IPS-NIHi7 (cell line): Measurements from ENCODE around the gene FDPS.
A peak's percentile ranks its signal among the peaks of the same experiment; 100 is the strongest.
"Not testable (repeated sequence)": the region's sequence is repeated elsewhere in the genome, so short reads cannot be mapped to it uniquely, and the experiment has no call there.

Experiments
- DNase-seq: peaks from one replicate; pipeline ENCODE4 v3.0.0; 2012; ENCODE audit warnings: mixed read lengths; ENCODE audit errors: extremely low spot score

The FDPS gene

DNA sequence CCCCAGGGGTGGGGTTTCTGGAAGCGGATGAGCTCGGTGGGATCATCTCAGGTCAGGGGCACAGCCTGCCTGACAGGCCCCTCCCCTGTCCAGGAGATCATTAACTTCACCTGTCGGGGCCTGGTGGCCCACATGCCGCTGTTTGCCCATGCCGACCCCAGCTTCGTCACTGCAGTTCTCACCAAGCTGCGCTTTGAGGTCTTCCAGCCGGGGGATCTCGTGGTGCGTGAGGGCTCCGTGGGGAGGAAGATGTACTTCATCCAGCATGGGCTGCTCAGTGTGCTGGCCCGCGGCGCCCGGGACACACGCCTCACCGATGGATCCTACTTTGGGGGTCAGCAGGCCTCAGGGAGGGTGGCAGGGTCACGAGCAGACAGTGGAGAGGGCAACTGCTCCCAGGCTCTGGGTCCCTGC, 23.0 kb upstream of the FDPS start:
- no peak for DNase-seq

DNA sequence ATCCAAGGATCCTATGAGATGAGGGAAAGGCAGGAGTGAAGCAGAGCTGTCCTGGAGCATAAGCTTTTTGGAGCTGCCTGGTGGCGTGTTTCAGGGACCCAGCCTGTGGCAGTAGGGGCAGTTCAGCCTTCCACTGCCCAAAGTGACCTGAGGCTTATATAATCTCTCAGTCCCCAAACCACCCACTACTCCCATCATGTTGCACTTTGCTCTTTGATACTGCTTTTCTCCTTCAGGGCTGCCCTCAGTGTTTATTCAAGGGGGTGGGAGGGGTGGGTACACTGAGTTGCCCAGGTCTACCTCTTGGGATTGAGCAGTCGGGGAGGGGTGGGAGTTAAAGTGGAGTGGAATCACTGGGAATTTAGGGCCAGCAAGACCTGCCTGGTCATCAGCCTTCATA, 22.1 kb upstream of the FDPS start:
- no peak for DNase-seq

DNA sequence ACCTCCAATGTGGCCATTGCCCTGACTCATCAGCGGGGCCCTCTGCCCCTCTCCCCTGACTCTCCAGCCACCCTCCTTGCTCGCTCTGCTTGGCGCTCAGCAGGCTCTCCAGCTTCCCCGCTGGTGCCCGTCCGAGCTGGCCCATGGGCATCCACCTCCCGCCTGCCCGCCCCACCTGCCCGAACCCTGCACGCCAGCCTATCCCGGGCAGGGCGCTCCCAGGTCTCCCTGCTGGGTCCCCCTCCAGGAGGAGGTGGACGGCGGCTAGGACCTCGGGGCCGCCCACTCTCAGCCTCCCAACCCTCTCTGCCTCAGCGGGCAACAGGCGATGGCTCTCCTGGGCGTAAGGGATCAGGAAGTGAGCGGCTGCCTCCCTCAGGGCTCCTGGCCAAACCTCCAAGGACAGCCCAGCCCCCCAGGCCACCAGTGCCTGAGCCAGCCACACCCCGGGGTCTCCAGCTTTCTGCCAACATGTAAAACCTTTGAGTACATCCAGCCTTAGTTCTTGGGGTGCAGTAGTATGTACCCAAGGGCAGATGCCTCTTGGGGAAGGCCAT, 20.6 kb upstream of the FDPS start:
- no peak for DNase-seq

DNA sequence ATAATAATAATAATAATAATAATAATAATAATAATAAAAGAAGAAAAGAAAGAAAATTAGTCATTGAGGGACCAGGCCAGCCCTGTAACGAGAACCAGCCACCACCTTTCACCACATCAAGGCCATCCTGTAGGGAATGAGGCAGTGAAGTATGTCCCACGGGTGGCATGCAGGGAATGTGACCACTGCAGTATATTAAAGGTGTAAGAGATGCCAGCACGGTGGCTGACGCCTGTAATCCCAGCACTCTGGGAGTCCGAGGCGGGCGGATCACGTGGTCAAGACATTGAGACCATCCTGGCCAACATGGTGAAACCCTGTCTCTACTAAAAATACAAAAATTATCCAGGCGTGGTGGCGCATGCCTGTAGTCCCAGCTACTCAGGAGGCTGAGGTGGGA, 17.7 kb upstream of the FDPS start:
- not testable (repeated sequence) for DNase-seq

DNA sequence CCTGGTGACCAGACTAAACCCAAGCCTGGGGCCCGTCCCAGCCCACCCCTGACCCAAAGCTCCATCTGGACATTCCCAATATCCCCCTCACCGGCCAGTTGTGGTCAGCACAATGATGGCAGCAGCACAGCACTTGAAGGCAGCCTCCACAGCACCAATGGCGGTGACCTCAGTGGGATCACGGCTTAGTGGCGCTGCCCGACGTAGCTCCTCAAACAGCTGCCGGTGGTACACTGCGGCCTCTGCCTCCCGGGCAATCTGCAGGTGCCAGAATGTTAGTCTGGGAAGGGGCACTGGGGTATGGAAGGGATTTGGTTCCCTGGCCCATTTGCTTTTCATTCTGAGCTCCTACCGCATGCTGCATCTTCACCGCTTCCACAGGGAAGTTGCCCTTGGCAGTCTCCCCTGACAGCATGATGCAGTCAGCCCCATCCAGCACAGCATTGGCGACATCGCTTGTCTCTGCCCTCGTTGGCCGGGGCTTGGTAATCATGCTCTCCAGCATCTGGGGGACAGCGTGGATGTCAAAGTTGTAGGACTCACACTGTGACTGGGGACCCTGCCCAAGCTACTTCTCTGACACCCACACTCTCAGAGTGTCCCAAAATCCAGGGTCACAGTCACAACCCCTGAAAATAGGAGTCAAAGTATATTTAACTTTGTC, 15.4 kb upstream of the FDPS start:
- DNase-seq: no peak

DNA sequence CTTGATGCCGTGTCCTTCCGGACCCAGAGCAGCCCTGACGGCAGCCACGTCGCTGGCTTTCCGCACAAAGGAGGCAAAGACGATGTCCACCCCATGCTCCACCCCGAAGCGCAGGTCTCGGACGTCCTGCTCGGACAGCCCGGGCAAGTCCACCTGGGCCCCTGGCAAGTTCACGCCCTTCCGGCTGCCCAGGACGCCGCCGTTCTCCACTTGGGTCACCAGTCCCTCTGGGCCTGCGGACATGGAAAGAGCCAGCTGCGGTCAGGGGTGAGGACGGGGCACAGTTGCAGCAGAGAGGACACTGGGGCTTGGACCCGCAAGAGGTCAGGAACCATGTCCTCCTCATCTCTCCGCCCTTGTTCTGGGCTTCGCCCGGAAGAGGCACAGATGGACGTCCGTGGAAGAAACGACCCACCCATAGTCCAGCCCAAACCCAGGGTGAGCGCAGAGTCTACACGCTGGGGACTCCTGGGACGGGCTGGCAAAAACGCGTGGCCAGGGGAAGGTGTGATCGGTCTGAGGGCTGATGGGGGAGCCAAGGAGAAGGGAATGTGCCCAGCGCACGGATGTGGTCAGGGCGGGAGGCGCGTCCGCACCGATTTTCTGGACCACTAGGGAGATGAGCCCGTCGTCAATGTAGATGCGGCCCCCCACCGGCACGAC, 14.0 kb upstream of the FDPS start:
- DNase-seq: no peak

DNA sequence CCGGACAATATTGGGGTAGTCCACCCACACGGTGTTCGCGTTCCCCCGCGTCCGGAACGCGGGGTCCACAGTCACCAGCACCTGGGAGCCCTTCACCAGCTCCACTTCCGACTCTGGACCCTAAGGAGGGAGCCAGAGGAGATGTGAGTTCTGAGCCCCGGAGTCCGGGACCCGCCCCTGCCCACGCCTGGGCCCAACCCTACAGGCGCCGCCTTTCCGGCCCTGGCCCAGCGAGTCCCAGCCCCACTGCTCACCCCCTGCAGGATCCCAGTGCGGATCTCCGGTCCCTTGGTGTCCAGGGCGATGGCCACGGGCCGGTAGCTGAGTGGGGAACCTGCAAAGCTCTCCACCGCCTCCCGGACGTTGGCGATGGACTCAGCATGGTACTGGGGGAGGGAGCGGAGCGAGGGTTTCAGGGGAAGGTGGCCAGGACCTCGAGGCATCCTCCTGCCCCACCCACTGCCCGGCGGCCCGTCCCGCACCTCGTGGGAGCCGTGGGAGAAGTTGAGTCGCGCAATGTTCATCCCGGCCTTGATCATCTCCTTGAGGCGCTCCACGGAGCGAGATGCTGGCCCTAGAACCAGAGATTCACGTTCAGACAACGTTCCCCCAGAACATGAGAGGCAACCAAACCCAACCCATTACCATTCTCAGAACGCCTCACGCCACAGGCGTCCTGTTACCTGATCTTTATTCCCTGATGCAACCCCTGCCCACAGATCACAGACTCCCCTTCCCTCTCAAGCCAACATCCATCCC, 13.3 kb upstream of the FDPS start:
- DNase-seq: peak; percentile 47

DNA sequence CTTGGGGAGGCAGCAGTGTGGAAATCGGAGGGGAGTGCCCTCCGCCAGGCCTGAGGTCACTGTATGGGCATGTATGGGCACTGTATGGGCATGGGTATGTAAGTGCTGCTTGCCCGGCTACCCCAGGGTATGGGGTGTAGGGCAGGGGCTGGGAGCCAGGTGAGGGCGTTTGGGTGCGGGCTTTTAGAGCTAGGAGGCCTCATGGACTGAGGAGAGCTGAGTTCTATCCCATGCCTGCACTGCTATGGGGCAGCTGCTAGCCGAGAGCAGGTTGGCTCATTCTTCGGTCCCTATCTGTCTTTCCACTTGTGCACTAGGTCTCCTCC, 12.8 kb upstream of the FDPS start:
- no peak for DNase-seq

DNA sequence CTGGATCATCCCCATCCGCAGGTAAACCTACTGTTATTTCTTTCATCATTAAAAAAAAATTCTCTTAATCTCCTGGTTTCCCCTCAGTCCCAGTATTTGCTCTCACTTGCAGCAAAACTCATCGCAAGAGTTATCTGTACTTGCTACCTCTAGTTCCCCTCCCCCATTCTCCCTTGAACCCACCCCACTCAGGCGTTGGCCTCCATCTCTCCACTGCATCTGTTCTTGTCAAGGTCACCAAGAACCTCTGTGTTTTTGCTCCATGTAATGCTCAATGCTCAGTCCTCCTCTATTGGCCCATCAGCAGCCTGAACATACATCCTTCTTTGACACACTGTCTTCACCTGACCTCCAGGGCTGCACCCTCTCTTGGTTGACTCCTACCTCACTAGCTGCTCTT, 12.0 kb upstream of the FDPS start:
- DNase-seq: no peak

DNA sequence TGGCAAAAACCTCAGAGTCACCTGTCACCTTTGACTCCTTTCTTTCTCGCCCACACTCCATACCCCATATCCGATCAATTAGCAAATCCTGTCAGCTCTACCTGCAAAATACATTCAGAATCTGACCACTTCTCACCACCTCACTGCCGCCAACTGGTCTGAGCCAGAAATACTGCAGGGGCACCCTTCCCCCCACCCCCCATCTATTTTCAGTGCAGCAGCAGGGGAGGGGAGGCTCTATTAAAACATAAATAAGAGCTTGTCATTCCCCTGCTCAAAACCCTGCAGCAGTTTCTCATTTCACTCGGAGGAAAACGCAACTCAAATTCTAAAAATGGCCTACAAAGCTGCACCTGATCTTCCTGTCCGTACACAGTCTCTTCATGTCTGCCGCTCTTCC, 11.3 kb upstream of the FDPS start:
- no peak for DNase-seq

DNA sequence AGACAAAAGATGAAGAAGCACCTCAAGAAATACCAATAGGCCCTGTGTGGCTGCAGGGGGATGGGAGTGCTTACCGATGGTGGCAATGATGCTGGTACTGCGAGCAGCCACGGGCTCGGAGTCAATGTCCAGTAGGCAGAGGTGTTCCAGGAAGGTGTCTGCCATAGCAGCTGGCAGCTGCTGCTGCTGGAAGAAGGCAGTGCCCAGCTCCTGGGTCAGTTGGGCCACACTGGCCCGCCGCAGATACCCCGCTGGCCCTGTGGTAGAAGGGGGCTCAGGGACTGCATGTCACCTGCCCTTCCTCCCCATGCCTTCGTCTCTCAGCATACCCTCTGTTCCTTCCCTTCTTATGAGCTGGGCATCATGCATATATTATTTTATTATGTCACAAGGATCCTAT, 8.6 kb upstream of the FDPS start:
- DNase-seq: no peak

DNA sequence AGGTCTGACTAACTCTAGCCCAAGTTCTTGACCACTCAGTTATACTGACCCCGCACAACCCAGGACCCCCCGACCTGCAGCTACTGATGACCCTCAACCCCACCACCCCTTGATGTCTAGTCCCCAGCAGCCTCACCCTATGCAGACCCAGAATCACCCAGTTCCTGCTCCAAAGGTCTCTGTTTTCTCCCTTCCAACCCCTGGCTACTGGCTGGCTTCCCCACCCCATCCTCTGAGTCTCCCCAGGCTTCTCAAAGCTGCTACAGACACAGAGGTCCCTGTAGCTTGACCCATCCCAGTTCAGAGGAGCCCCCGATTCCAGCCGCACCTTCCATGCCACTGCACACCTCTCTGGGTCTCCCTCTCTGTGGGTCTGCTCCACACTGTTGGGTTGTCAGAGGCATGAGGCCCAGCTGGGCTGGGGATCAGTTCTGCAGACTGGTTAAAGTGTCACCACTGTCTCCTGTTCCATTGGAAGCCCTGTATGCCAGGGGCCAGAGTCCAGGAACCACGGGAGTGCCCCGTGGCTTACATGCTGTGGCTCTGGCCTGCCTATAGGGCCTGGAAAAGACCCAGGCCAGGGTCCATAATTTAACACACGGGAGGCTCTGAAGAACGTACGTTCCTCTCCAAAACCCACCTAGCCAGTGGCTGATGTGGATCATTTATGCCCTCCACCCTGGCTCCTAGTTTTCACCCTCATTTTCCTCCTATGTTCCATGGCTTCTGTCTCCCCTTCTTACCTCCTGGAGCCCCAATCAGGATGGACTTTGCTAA, 7.9 kb upstream of the FDPS start:
- no peak for DNase-seq

DNA sequence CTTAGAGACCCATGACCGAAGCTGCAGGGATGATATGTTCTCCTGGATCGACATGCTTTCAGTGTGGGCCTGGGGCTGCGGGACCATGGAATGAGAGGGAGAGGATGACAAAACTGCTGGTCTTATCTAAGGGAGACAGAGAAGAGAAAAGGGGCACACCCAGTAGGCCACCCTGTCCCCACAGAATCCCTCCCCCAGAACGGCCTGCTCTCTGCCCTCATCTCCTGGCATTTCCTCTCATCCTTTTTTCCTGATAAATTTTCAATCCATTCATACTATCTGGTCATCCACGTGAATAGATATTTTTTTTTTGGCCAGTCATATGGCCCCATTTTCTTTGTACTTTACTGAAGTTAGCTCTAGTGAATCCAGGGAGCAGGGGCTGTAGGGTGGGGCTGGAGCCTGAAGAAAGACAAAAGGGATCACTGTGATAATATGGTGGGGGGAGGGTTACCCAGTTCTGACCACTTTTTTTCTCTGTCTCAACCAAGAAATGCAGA, 7.3 kb upstream of the FDPS start, which contains the start of gene PKLR:
TSS of gene PKLR (minus strand) at position 97 of the 500 bp plus-strand sequence. CDS start at position 54, 43 bp downstream.
- no peak for DNase-seq

DNA sequence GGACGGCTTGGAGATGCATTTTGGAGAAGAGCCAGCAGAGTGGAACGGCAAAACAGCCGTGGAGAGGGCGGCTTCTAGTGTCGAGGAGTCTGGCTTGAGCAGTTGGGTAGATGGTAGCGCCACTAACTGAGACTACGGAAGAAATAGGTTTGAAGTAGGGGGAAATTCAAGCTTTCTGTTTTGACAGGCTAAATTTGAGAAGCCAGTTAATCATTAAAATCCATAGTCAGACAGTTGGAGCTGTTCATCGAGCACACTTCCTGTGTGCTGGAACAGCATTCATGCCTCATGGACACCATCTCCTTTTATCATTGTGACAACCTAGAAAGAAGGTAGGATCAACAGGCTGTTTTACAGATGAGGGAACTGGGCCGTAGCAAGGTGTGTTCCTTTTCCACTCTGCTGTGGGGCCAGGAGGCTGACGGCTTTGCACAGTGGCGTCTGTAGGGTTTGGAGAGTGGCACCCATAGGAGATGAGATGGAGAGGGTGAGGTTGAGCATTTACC, 4.1 kb upstream of the FDPS start:
- DNase-seq: no peak

DNA sequence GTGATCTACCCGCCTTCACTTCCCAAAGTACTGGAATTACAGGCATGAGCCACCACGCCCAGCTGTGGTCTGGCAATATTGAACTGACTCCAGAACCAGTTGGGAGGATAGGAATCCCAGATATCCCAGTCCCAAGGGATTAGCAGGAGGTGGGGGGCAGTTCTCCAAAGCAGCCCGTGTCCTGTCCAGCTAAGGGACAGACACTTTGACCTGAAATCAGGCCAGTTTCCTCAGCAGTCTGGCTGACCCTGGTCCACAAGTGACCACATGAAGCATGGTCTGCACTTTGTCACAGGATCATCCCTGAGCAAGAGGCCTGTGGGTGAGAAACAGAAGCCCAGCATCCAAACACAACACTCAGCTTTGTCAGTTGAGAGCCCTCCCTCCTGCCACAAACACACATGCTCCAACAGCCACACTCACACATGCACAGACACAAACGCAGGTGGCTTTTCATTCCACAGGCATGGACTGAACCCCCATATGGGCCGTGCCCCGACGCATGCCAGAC, 2.7 kb upstream of the FDPS start:
- DNase-seq: no peak

DNA sequence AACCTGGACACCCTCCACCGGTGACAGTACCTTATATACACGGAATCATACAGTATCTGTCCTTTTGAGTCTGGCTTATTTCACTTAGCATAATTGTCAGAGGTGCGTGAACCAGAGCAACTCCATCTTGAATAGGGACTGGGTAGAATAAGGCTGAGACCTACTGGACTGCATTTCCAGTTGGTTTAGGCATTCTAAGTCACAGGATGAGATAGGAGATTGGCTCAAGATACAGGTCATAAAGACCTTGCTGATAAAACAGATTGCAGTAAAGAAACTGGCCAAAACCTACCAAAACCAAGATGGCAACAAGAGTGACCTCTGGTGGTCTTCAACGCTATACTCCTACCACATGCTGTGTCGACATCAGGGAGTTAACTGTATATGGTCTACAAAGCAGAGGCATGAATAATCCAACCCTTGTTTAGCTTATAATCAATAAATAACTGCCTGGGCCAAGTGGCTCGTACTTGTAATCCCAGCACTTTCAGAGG, 1.4 kb upstream of the FDPS start:
- no peak for DNase-seq

DNA sequence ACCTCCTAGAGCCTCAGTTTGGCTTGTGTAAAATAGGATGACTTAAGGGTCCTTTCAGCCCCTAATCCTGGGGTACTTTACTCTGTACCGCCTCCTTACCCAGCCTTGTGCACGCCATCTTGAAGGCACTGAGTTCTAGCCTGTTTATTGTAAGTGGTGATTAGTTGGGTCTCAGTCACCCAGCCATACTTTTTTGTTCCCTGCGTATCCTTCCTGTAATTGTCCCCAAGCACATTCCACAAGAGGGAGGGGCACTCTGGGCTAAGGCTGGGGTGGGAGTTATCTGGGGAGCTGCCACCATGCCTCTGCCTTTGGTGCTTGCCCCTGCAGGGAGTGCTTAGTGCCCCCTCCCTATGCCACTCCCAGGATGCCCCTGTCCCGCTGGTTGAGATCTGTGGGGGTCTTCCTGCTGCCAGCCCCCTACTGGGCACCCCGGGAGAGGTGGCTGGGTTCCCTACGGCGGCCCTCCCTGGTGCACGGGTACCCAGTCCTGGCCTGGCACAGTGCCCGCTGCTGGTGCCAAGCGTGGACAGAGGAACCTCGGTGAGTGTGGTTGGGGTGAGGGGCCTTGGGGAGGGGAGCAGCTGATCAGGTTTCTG, 856 bp downstream of the FDPS start:
- DNase-seq: no peak

DNA sequence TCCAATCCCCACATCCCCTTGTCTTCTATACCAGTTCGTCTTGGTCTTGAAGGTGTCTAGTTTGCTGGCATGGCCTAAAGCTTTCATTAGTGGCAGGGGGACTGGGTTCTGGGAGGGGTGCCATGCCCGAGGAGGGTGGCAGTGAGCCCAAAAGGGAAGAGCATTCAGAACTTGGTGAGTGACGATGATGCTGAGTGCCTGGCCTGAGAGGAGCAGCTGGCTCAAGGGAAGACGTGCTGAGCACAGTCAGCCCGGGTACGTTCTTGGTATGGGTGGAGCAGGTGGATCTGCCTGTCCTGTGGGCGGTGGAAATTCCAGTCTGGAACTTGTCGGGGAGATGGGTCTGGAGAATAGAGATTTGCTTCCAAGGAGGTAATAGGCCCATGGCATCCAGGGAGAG, 4.6 kb downstream of the FDPS start:
- DNase-seq: no peak

DNA sequence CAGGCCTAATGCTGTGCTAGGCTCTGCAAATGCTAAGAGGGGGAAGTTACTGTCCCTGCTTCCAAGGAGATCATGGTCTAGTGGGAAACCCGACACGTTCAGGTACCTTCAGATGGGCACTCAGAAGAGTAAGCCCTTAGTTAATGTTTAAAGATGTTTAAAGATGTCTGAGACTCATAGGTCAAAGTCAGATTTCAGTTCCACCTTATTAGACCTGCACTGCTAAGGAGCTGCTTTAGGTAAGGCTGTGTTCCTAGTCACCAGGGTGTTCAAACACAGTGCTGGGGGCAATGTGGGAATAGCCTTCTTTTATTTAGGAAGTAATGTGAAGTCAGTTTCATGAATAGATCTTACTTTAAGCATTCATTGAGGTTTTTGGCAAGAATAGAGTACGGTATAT, 8.3 kb downstream of the FDPS start:
- DNase-seq: no peak

DNA sequence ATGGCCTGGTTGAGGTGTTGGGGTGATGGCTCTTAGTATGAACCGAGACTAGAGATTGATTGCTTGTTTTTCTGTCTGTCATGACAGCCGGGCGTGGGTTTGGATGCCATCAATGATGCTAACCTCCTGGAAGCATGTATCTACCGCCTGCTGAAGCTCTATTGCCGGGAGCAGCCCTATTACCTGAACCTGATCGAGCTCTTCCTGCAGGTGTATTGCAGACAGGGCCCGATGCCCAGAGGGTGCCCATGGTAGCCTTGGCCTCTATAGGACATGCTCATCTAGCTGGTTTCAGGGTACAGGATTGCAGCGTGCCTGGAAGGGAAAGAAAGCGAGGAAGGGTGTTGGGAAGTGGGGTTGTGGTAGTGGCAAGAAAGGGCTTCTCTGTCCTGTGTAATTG, 9.4 kb downstream of the FDPS start:
- no peak for DNase-seq

DNA sequence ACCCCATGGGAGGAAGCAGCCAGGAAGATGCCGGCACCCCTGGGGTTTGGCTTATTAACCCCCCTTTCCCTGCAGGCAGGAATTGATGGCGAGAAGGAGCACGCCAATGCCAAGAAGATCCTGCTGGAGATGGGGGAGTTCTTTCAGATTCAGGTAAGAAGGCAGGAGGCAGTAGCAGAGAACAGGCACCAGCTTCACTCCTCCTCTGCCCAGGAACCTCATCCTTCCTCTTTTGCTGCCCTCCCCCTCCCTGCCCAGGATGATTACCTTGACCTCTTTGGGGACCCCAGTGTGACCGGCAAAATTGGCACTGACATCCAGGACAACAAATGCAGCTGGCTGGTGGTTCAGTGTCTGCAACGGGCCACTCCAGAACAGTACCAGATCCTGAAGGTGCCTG, 10.9 kb downstream of the FDPS start:
- no peak for DNase-seq
